HG03575 (cell line): ENCODE results near the gene GIPR.
"Not testable (repeated sequence)": the region's sequence is repeated elsewhere in the genome, so short reads cannot be mapped to it uniquely, and the experiment has no call there.

Experiments used
- ATAC-seq: cut with Tn5 transposase; IDR thresholded peaks from one replicate; pipeline ENCODE4 v1.9.1; 2021; ENCODE audit not compliant: unreplicated experiment, insufficient number of reproducible peaks, low FRiP score; ENCODE audit errors: extremely low read depth

GIPR gene

DNA sequence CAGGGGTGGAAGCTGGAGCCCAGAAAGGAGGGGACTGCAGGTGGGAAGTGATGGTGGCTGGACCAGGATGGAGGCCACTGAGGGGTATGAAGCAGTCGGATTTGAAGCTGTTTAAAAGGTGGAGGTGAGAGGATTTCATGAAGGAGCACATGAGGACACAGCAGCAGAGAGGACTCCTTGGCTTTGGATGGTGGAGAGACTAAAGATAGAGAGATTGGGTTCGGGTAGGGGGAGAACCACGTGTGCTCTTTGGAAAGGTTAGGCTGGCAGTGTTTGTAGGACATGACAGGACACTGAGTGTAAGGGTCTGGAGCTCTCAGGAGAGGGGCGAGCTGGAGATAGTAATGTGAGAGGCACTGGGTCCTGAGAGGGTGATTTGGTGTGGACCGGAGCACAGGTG, 14.9 kb downstream of the GIPR start:
- ATAC-seq: no peak

DNA sequence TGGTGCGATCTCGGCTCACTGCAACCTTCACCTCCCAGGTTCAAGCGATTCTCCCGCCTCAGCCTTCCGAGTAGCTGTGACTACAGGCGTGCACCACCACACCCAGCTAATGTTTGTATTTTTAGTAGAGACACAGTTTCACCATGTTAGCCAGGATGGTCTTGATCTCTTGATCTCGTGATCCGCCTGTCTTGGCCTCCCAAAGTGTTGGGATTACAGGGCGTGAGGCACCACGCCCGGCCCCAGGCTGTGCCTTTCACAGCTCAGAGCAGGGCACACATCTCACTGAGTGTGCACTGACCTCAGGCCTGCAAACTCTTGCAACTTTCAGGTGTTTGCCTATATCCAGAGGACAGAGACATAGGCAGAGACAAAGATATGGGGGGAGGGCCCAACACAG, 17.0 kb downstream of the GIPR start:
- ATAC-seq: not testable (repeated sequence)

DNA sequence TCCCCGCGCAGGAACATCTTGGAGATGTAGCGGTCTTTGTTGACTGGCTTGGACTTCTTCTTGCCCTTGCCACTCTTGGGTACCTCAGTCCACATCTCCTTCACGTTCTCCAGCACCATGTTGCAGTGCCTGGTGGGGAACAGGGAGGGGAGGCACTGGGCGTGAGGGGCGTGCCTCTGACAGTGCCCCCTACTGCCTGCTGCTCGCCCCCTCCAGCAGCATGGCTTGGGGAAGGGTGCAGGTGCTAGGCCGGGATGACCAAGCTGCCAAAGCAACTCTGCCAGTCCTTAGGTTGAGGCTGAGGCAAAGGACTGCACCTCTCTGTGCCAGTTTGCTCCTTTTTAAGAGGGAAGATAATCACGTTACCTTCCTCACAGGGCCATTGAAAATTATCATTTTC, 19.6 kb downstream of the GIPR start:
- ATAC-seq: no peak

DNA sequence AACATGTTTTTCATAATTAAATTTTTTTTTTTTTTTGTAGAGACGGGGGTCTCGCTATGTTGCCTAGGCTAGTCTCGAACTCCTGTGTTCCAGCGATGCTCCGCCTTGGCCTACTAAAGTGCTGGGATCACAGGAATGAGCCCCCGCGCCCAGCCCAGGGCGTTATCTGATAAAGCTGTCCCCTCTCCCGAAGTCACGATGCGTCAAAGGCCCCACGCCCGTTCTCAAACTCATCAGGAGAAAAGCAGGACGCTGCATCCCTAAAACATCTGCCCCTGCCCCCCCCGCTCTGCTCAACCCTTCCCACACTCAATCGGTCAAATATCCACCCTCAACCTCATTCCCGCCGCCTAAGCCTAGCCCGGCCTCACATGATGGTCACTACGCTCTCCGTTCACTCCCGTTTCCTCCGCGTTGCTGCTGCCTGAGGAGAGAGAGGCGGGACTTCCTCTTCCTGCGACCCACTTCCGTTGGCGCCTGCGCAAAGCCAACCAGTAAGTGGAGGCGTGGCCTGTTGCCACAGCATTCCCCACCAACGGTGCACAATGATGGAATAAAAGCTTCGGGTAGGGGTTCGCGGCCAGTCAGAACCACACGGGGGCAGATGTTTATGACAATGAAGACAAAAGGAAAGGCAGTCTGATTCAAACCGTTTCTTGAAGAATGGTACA, 23.6 kb downstream of the GIPR start, which contains the start of gene SNRPD2:
TSS of gene SNRPD2 (minus strand) at position 438 of the 671 bp plus-strand sequence. CDS start at position 373, 65 bp downstream.
- peak; percentile 23 for ATAC-seq

DNA sequence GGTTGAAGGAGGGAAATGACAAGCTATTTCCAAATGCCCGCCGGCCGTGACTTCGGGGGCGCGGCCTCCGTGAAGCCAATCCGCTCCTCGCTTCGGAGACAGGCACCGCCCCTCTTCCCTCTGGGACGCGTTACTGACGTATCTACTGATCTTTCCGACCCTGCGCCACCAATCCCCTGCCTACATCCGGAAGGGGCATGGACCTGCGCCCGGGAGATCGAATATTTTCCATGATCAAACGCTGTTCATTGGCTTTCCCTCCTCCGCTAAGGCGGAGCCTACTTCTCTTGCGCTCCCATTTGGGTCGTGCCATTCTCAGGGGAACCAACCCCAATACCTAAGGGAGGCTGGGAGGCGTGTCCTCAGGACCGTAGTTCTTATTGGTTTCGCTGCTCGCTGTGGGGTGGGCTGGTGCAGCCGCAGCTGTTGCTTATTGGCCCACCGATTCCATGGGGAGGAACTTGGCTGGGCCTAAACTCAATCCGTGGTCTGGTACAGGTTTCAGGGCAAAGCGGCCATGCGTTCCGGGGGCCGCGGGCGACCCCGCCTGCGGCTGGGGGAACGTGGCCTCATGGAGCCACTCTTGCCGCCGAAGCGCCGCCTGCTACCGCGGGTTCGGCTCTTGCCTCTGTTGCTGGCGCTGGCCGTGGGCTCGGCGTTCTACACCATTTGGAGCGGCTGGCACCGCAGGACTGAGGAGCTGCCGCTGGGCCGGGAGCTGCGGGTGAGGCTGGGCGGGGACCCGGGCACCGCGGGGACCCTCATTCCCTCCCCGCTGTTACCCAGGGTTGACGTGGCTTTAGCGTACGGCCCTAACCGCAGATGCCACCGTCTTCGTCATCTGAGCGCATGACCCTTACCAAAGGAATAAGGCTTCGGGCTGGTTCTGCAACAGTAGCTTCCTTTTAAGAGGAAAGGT, 24.4 kb downstream of the GIPR start, which contains the start of gene QPCTL:
TSS of gene QPCTL (plus strand) at position 480 of the 919 bp plus-strand sequence. CDS start at position 518, 38 bp downstream.
- peak; percentile 72 for ATAC-seq

DNA sequence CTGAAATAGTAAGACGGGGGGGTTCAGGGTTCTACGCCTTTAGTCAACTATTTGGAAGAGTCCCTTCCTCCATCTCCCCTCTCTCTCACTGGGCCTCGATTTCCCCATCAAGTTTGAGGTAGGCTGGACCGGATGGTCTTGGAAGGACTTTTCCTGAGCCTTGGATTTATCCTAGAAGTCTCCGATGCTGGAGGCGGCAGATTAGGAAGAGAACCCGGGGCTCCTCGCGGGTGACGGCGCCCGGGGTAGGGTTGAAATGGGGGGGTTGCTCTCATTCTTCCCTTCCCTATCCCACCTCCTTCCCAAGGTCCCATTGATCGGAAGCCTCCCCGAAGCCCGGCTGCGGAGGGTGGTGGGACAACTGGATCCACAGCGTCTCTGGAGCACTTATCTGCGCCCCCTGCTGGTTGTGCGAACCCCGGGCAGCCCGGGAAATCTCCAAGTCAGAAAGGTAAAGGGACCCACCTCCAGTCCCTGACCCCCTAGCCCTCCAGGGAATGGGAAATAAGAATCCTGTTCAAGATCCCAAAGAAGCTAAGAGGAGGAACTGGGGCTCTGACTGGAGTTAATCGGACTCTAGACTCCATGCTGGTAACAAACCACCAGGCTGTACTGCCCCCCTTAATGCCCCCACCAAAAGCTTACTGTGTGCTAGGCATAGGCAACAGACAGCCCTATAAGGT, 25.2 kb downstream of the GIPR start:
- no peak for ATAC-seq

DNA sequence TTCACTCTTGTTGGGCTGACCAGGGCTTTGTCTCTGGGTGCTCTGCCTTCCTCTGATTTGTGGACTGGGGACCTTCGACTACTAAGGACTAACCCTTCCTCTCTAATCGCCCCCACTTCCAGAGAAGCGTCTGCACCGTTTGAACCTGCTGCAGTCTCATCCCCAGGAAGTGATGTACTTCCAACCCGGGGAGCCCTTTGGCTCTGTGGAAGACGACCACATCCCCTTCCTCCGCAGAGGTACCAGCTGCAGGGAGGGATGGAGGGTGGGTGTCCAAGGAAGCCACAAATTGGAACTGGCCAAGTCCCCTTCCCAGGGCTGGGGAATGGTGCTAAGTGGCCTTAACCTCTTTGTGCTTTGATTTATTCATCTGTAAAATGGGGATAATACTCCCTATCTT, 33.7 kb downstream of the GIPR start:
- ATAC-seq: no peak

DNA sequence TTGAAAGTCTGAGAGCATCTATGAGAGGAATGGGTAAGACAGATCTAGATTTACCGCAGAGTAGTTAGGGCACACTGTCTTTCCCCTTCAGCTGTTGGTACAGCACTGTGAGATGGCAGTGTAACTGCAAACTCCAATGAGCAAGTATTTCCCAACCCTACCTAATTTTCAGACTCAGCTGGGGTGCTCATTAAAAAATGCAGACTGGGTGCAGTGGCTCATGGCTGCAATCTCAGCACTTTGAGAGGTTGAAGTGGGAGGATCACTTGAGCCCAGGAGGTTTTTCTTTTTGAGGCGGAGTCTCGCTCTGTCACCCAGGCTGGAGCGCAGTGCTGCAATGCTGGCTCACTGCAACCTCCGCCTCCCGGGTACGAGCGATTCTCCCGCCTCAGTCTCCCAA, 37.1 kb downstream of the GIPR start:
- no peak for ATAC-seq

DNA sequence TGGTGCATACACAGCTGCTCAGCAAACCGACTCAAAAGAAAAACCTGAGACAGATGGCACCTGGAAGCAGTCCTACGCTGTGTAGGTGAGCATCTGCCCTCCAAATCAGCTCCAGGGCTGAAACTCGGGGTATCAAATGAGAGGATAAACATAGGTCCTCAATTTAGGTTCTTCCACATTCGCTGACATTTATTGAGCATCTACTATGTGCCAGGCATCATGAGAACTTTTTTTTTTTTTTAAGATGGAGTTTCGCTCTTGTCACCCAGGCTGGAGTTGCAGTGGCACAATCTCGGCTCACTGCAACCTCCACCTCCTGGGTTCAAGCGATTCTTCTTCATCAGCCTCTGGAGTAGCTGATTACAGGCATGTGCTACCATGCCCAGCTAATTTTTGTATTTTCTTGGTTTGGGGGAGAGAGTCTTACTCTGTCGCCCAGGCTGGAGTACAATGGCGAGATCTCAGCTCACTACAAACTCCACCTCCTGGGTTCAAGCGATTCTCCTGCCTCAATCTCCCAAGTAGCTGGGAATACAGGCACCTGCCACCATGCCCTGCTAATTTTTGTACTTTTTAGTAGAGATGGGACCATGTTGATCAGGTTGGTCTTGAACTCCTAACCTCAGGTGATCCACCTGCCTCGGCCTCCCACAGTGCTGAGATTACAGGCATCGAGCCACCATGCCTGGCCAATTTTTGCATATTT, 37.8 kb downstream of the GIPR start:
- no peak for ATAC-seq

DNA sequence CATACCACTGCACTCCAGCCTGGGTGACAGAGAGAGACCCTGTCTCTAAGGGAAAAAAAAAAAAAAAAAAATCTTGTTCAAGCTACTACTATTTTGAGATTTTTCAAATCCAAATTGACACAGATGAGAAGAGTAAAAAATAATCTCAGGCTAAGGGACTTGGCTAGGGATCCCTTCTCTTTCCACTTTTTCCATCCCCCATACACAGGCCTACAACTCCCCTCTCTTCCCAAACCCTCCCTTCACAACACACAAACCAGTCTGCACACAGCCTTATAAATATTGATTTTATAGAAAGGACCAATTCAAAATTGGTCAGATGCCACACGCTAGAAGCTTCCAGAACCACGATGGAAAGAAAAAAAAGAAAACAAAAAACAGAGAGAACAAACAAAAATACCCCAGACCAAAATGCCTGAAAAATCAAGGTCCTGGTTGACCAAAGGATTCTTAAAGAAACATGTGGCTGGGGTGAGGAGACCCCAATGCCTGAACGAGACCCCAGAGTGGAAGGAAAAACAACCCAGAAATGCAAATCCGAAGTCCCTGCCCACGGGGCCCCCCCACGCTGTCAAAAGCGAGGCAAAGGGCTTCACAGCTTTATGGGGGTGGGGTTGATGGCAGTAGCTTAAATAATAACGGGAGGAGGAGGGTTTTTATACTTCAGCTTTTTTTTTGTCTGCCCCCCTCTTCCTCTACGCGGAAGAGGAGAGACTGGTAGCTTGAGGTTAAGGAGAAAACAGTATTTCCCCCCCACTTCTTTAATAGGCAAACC, 42.5 kb downstream of the GIPR start:
- no peak for ATAC-seq

DNA sequence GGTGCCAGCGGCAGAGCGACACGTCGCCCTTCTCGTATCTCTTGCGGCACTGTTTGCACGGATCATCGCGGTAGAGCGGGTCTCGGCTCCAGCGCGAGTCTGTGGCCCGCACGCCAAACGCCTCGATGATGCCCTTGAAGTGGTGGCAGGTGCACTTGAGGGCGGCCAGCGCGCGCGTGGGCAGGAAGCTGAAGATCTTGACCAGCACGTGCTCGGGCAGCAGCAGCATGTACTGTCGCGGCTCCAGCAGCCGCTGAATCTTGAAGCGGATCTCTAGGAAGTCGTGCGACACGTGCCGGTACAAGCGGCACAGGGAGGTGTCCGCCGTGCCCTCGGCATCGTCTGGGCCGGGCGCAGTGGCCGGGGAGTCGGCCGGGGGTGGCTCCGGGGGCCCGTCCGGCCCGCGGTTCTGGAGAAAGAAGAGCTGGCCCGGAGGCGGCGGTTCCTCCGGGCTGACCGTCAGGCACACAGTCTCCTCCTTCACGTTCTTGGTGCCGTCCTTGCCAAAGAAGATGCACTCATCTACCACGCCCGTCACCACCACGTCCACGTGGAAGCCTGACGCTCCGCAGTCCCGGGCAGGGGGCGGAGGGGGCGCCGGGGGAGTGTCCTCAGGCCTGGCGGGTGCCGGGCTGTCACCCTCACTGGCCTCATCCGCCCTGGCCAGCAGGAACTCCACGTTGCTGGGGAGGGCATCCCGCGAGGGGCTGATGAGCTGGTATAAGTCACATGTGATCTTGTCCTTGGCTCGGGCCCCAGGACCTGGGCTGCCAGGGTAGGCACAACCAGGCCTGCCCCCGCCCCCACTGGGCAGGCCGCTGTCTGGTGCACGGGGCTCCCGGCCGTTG, 44.1 kb downstream of the GIPR start:
- no peak for ATAC-seq

DNA sequence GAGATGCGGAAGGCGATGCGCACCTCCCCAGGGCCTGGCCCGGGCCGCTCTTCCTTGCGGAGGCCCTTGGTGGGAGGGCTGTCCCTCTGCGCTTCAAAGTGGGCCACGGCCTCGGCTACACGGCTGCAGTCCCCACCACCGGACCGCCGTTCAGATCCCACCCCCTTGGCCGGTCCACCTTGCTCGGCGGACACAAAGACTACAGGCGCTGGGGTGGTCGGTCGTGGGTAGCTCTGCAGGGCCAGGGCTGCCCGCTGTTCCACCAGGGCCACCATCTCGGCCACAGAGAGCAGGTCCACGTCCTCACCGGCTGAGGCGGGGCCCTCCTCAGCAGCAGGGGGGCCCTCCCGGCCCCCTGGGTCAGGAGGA, 44.7 kb downstream of the GIPR start:
- ATAC-seq: no peak

DNA sequence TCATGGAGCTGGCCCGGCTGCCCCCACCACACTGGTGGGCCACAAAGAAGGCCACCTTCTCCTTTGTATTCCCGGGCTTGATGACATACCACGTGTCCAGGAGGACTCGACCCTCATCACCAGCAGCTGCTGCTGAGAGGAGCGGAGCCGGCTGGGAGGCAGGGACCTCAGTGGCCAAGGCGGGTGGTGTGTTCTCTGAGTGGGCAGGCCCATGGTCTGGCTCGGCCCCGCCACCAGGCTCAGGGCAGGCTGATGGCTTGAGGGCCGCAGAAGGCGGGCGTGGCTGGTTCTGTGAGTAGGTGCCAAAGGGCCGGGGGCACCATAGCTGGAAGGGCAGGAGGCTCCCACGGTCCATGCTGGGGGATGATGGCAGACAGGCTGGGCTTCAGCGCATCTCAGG, 45.1 kb downstream of the GIPR start:
- ATAC-seq: no peak

DNA sequence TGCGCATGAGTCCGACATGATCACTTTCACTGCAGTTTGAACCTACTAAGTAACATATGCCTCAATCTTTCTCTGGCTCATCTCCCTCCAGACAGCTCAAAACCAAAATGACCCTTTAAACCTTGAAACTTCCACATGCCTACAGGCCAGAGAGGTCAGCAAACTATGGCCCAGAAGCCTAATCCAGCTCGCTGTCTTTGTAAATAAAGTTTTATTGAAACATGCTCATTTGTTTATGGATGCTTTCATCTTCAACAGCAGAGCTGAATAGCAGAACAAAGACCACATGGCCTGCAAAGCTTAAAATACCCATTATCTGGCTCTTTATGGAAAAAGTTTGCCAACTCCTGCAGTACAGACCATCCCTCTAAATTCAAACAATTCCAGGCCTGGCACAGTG, 47.1 kb downstream of the GIPR start:
- ATAC-seq: no peak

DNA sequence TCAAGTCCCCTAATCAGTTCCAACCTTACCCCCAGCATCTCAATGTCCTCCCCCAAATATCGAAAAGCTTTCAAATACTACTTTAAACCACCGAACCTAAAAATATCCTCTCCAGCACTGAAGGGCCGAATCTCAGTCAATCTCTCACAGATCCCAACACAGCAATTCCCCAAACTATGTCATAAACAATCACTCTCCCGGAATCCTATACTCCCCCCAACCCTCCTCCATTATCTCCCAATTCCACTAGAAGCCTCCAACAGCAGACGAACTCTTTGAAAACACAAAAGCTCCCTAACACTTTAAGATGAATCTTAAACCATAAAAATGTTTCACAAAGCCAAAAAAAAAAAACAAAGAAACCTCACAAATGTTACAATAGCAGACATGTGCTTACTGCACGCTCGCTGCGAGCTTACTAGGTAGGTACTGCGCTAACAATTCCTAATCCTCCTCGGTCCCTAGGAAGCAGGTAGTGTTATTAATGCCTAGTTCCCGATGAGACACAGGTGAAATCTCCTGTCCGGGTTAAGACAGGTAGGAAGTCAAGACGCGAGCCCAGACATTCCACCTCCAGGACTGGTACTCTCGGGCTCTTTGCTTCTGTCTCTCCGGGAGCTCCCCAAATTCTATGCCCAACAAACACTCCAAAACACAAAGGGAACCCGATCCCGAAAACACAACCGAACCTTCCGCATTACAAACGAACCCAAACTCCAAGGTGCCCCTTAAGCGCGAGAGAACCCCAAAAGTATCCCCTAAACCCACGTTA, 48.5 kb downstream of the GIPR start:
- ATAC-seq: no peak

DNA sequence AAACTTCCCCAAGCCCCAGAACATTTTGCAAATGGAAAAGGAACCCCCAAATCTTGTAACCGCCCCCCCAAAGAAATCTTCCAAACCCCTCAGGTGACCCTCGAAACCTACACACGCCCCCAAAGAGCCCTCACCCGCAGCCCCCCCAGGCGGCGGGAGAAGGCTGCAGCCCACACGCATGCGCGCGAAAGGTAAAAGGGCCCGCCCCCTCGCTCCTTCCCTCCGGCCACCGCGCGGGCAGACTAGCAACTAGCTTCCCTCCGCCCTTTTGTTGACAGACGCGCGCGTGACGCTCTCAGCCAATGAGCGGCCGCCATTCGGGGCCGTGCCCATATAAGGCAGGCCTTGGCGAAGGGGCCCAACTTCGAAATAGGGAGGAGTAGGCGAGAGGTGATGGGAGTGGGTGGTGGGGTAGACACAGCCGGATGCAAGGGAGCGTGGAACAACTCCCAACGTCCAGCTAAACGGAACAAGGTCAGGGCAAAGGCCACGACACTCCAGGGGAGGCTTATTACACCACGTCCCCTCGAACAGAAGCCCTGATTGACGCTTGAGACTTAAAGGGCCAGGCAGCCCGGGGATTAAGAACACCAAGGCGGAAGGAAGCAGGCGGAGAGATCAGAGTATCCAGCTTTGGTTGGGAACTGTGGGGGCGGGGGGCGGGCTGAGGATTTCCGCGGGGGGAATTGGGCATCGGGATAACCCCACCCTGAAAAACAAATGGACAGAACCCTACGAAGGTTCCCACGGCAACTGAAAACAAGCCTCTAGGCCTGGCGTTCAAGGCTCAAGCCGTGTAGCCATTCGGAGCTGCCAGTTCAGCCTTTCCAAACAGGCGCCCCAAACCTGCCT, 49.3 kb downstream of the GIPR start:
- ATAC-seq: no peak
